GM19463 (cell line): ENCODE measurements around the gene RNF169.

ENCODE experiments used
- ATAC-seq: cut with Tn5 transposase; IDR thresholded peaks from one replicate; pipeline ENCODE4 v1.9.1; 2021; ENCODE audit warnings: mild to moderate bottlenecking, moderate library complexity; ENCODE audit not compliant: unreplicated experiment

Gene RNF169

GRCh38 chr11:74766905-74767304 lies 18.3 kb downstream of the RNF169 start:
- ATAC-seq = no peak

- ATAC-seq = peak; percentile 58
These were observed 19.6 kb downstream of the RNF169 start for GRCh38 chr11:74768172-74768651.

GRCh38 chr11:74769055-74769707 lies 20.5 kb downstream of the RNF169 start:
- ATAC-seq = no peak

- no peak for ATAC-seq
These were observed 21.8 kb downstream of the RNF169 start for GRCh38 chr11:74770456-74770855.

GRCh38 chr11:74771139-74771538 lies 22.5 kb downstream of the RNF169 start:
- ATAC-seq = no peak

- ATAC-seq = no peak
These were observed 24.8 kb downstream of the RNF169 start for GRCh38 chr11:74773476-74773875.

GRCh38 chr11:74775762-74776161 lies 27.1 kb downstream of the RNF169 start:
- ATAC-seq = no peak

- no peak for ATAC-seq
These were observed 27.9 kb downstream of the RNF169 start for GRCh38 chr11:74776546-74776945.

- ATAC-seq = no peak
These were observed 28.4 kb downstream of the RNF169 start for GRCh38 chr11:74777038-74777437.

- no peak for ATAC-seq
These were observed 29.2 kb downstream of the RNF169 start for GRCh38 chr11:74777877-74778276.

- ATAC-seq = no peak
These were observed 29.9 kb downstream of the RNF169 start for GRCh38 chr11:74778581-74778980.

- no peak for ATAC-seq
These were observed 31.8 kb downstream of the RNF169 start for GRCh38 chr11:74780248-74781005.

GRCh38 chr11:74783241-74783871 lies 34.7 kb downstream of the RNF169 start:
- ATAC-seq = peak; percentile 82

GRCh38 chr11:74784234-74784633 lies 35.6 kb downstream of the RNF169 start:
- ATAC-seq = no peak

- ATAC-seq = no peak
These were observed 36.1 kb downstream of the RNF169 start for GRCh38 chr11:74784726-74785125.

- ATAC-seq = no peak
These were observed 37.9 kb downstream of the RNF169 start for GRCh38 chr11:74786574-74786973.

- ATAC-seq = no peak
These were observed 42.9 kb downstream of the RNF169 start for GRCh38 chr11:74791333-74792100.

- ATAC-seq = no peak
These were observed 57.6 kb downstream of the RNF169 start for GRCh38 chr11:74806267-74806666.

- ATAC-seq = no peak
These were observed 61.2 kb downstream of the RNF169 start for GRCh38 chr11:74809801-74810200.

GRCh38 chr11:74815966-74816365 lies 67.3 kb downstream of the RNF169 start:
- no peak for ATAC-seq

- ATAC-seq = no peak
These were observed 68.0 kb downstream of the RNF169 start for GRCh38 chr11:74816664-74817063.
